OCI-LY7 (cell line): Measurements from ENCODE around the gene PPP1CA.

Experiments used
- EZH2phosphoT487 ChIP-seq: fragments of 200-600 bp; sonication (generic); IDR thresholded peaks from 2 replicates; pipeline ENCODE4 v1.6.1; 2018; ENCODE audit warnings: low read depth, borderline replicate concordance, mild to moderate bottlenecking, mixed run types, antibody characterized with exemption, low read length, moderate library complexity, mixed read lengths
- TF ChIP-seq, protein P1 (sequence below): fragments of 200-600 bp; sonication (generic); conservative IDR thresholded peaks from 2 replicates; pipeline ENCODE4 v1.5.1; 2014; ENCODE audit warnings: mild to moderate bottlenecking, antibody characterized with exemption, low read length, moderate library complexity, mixed read lengths

DNA sequence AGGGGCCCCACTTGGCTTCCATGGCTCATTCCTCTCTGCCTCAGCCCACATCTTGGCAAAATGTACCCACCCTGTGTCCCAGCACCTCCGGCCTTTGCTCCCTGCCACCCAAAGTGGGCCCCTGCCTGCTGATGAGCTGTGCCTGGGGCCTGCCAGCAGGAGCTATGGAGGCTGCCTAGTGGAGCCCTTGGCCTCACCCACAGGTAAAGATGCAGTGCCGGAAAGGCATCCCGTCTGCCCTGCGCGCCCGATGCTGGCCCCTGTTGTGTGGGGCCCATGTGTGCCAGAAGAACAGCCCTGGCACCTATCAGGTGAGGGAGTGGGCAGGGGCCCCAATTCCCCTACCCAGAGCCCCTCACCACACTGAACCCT, 3.5 kb upstream of the PPP1CA start:
- TF ChIP-seq, protein P1, sequence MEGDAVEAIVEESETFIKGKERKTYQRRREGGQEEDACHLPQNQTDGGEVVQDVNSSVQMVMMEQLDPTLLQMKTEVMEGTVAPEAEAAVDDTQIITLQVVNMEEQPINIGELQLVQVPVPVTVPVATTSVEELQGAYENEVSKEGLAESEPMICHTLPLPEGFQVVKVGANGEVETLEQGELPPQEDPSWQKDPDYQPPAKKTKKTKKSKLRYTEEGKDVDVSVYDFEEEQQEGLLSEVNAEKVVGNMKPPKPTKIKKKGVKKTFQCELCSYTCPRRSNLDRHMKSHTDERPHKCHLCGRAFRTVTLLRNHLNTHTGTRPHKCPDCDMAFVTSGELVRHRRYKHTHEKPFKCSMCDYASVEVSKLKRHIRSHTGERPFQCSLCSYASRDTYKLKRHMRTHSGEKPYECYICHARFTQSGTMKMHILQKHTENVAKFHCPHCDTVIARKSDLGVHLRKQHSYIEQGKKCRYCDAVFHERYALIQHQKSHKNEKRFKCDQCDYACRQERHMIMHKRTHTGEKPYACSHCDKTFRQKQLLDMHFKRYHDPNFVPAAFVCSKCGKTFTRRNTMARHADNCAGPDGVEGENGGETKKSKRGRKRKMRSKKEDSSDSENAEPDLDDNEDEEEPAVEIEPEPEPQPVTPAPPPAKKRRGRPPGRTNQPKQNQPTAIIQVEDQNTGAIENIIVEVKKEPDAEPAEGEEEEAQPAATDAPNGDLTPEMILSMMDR, result no peak
- TF ChIP-seq EZH2phosphoT487, result no peak
